Stimulated activated CD4-positive, alpha-beta T cell treated with anti-CD3 and anti-CD28 coated beads, Interleukin-2, amount 100 ng/mL, for 4 hours (primary cell): ENCODE measurements around the gene PRXL2B.
A peak's percentile ranks its signal among the peaks of the same experiment; 100 is the strongest.
"Not testable (repeated sequence)": the region's sequence is repeated elsewhere in the genome, so short reads cannot be mapped to it uniquely, and the experiment has no call there.

Experiments used
- DNase-seq: peaks from one replicate; pipeline ENCODE4 v3.0.0-alpha.2; 2020; ENCODE audit warnings: low read depth

Gene PRXL2B, protein sequence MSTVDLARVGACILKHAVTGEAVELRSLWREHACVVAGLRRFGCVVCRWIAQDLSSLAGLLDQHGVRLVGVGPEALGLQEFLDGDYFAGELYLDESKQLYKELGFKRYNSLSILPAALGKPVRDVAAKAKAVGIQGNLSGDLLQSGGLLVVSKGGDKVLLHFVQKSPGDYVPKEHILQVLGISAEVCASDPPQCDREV

DNA sequence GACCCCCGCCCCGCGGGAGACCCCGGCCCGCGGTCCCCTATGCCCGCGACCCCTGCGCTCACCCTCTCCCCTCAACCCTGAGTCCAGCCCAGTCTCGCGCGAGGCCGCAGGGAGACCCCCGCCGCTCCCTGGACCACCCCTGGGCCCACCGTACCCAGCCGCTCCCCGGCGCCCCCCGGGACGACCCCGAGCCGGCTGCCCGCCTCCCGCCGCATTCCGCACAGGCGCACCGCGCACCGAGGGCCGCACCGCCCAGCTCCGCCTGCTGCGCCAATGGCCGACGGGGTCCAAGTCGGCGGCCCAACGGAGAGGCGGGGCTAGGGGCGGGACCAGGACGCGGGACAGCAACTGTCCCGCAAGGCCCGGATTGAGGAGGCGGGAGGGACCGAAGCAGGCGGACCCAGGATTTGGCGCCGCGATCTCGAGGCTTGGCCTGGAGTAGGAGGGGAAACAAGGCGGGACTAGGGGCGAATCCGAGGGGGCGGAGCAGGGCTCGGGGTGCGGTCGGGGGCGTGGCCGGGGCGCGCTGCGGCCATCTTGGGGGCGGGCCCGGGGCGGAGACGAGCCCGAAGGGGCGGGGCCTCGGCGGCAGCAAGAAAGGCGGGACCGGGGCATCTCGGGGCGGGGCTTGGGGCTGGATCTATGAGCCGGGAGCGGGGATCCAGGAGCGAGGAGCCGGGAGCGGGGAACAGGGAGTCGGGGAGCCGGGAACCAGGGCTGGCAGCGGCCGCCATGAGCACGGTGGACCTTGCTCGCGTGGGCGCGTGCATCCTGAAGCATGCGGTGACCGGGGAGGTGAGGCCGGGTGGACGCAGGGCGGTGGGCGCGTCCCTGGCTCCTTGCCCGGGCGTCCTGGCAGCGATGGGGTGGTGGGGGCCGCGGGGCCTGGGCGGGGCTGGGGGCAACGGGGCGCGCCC lies at the start of gene PRXL2B:
PRXL2B (plus strand) TSS at position 624 of the 917 bp plus-strand sequence; CDS start at position 733, 109 bp downstream.
- peak; percentile 92 for DNase-seq

DNA sequence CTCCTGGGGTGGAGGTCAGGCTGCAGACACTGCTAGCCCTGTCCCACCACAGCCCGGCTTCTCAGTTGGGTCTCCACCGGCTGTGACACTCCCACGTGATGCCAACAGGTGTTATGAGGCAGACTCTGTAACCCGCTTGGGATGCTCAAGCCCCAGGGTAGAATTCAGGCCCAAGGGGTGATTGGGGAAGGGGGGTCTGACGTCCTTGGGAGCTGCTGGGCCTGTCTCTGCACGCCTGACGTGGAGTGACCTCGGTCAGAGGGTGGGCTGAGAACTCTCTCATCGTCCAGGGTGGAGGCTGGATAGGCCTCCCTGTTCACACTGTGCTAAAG lies 48.8 kb upstream of the PRXL2B start:
- DNase-seq, result no peak

DNA sequence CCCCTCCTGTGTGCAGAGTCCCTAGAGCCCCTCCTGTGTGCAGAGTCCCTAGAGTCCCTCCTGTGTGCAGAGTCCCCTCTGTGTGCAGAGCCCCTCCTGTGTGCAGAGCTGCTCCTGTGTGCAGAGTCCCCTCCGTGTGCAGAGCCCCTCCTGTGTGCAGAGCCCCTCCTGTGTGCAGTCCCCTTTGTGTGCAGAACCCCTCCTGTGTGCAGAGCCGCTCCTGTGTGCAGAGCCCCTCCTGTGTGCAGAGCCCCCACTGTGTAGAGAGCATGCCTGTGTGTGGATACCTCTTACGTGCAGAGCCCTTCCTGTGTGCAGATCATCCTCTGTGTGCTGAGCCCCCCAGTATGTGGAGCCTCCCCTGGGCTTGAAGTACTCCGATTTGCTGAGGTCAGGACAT lies 48.2 kb upstream of the PRXL2B start:
- no peak for DNase-seq

DNA sequence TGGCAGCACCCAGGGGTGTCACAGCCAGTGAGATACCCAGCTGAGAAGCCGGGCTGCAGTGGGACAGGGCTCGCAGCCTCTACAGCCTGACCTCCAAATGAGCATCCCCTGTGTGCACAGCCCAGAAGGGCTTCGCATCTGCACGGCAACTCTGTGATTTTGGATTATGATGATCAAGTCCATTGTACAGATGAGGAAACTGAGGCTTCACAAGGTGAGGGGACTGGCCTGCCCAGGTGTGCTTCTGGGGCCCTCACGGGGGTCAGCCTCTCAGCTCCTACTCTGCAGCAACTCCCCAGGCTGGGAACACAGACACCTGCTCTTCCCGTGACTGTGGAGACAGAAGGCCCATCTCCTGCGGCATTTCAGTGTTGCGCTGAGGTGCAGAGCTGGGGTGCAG lies 47.7 kb upstream of the PRXL2B start:
- no peak for DNase-seq

DNA sequence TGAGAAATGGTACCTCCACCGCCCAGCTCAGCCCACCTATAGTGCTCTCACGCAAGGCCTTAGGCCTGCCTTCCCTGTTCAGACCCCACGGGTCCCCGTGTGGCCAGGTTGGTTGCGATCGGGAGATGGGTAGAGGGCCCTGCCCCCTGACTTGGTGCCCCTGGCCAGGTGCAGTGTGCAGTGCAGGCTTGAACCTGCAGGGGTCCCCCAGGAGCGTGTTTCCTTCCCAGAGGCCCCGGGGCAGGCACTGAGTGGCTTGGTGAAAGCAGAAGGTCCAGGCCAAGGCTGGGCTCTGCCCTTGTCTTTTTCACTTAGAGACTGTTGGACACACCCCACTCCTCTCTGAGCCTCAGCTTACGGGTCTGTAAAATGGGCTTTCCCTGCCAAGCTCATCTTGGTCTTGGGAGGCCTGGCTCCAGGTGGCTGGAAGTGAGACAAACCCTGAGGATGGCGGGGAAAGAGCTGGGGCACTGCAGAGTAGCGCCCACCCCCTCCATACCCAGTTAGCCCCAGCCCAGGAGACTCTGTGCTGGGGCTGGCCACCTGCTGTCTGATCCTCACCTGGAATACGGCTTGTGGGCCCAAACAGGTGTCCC lies 47.2 kb upstream of the PRXL2B start:
- DNase-seq, result no peak

DNA sequence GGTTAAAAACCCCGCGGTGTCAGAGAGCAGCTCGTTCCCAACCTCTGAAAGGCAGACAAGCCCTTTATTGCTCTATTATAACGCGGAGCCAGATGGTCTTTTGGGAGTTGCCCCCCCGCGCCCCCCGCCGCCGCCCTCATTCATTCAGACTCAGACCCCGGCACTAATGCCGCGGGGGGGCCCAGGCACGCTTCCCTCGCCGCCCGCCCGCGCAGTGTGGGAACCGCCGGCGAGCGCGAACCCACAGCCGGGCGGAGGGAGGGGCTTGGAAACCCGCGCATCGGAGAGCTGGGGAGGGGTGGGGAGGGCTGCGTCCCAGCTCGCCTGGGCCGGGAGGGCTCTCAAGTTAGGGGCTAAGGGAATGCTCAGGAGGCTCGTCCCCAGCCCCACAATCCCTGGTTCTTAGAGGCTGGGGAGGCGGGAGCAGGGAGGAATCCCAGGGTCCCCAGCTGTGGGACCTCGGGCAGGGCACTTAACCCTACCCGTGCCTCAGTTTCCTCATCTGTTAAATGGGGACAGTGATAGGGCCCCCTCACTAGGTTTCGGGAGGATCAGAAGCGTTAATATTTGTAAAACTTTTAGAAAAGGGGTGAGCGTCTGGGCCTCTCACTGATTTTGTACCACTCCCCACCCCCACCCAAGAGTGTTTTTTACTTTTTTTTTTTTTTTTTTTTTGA lies 45.6 kb upstream of the PRXL2B start:
- DNase-seq, result no peak

DNA sequence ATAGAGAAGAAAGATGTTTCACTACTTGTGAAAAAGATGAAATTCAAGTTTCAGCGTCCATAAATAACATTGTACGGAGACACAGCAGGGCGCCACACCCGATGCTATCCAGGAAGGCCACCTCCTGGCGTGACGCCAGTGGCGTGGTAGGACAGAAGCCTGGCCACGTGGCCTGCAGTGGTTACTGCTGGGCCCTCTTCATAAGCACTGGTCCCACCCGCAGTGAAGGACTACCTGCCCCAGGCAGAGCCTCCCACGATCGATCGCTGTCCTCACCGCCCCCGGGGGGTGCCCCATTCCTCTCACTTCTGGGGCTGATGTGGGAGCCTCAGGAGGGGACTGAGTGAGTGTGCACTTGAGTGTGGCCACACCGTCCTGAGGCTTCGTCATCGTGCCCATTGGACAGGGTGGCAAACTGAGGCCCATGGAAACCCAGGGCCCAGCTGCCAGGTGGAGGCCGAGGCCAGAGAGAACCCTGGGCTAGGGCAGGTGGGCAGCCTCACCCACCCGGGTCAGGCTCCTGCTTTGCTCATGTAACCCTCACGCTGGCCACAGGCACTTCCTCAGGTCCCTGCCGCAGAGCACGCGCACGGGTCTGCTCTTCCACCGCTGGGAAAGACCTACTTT lies 44.8 kb upstream of the PRXL2B start:
- no peak for DNase-seq

DNA sequence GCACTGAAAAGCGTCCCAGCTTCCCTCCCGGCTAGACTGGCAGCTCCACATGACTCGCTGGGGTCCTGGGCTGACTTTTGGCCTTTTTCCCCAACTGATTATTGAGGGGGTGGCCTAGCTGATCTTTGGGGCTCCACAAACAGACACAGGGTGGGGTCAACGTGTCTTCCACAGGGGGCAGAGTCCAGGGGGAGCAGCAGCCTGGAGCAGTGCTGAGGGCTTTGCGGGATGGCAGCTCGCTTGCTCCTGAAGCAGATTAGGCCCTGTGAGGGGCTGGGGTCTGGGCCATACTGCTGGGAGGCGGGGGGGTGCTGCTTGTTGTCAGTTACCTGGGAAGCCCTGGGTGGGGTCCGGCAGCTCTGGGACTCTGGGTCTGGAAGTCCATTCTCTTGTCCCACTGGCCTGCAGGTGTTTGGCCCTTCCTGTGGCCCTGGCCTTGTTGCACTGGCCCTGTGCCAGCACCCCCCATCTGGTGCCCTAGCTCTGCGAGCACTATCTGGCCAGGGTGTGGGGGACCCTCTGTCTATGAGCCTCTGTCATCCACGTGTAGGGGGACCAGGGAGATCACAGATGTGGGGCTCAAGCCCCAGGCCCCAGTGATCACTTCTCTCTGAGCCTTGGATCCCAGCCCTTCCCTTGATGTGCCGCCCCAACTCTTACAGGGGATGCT lies 44.2 kb upstream of the PRXL2B start:
- no peak for DNase-seq

DNA sequence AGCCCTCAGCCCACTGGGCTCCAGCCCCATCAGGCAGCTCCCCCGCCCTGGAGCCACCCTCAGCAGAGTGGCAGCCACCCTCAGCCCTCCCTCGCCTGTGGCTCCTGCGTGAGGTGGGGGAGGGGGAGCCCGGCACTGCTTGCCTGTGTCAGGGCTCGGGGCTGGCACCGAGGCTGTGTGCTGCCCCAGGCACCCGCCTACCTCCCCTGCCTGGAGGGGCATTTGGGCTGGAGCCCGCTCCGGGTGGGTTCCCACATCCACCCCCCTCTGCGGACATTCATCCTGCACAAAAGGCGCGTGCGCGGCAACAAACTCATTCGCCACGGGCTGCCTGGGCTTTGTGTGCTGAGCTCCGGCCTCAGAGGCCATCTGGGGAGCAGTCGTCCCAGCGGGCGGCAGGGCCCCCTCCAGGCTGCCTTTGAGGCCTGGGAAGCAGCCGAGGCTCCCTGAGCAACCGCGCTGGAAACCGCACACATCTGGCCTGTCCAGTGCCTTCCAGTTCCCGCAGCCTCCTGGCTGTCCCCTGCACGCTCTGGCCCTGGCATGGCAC lies 43.0 kb upstream of the PRXL2B start:
- no peak for DNase-seq

DNA sequence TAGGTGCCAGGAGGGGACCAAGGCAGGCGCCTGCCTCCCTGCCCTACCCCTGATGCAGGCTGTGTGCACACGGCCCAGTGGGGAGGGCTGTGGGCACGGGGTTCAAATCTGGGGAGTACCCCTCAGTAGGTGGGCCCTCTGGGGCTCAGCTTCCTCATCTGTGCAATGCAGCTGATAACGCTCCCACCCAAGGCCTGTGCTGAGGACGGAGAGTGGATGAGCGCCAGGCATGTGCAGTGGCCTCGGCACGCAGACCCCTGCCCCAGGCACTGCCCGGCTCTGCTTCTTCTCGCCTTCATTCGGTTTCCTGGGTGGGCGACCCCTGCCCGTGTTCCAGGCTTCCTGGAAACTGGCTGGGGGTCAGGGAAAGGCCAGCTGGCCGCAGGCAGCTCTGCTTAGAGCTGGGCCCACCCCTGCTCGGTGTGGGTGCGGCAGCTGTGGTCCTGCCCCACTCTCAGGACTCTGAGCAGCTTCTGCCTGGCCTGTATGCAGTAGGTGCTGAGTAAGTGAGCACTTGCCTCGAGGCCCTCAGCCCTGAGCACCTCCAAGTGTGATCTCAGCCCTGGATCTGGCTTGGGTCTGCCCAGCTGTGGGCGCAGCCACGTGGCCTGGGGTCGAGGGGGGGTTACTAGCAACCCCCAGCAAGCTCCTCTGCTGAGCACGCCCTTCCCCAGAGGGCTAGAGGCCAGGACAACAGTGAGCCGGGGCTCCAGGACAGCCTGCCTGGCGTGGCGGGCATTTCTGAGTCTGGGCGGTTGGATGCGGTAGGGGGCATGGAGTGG lies 42.3 kb upstream of the PRXL2B start:
- no peak for DNase-seq

DNA sequence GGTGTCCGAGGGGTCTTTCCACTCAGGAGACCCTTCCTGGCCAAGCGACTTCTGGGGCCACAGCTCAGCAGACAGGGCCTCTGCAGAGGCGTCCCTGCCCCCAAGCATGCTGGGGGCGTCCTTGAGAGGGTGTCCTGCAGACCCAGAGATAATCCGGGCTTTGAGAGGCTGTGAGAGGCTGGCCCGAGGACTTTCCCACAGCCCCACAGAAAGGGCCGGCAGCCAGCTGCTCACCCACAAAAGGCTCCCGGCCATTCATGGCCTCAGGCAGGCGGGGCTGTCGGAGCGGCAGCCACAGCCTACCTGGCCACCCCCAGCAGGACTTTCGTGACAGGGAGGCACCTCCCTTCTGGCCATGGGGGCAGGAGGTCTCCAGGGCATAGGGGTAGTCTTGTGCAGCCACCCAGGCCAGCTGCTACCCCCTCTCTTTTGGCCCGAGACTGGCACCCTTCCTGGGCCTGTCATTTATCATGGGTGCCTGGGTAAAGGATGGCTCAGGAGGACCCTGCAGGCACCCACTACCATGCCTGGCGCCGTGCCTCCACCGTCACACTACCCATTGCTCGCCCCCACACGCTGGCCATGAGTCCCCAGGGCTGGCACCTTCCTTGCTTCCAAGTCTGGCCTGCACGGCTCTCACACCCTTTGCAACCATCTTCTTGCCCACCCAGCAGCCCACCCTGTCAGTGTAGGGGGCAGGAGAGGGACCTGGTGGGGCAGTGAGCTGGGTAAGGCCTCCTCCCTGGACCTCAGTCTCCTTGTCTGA lies 41.5 kb upstream of the PRXL2B start:
- DNase-seq, result no peak

DNA sequence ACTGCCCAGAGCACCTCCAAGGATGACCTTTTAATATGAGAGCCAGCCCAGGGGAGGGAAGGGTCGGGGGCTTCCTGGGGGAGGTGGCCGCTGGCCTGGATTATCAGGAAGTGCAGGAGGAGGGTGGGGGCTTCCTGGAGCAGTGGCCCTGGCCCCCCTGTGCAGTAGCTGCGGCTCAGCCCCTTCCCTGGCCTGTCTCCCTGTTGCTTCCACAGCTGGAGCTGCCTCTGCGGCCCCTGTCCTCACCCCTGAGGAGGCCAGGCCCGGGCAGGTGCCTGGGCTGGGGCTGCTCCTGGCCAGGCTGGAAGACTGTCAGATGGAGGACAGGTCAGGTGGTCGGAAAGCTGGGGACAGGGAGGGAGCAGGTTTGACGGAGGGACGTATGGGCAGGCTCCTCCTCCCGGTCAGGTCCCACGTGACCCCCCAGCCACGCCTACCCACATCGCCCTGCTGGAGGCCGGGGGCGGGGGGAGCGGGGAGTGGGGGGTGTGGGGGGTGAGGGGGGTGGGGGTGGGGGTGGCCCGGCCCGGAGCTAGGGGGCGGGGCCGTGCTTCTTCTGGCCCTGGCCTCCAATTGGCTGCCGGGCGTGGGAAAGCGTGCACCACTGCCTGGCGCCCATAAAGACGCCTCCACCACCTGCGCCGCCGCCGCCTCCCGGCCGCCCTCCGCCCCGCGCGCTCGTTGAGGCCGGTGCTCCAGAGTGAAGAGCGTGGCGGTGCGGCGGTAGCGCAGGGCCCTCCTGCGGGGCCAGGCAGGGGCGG lies 40.6 kb upstream of the PRXL2B start:
- peak; percentile 85 for DNase-seq

DNA sequence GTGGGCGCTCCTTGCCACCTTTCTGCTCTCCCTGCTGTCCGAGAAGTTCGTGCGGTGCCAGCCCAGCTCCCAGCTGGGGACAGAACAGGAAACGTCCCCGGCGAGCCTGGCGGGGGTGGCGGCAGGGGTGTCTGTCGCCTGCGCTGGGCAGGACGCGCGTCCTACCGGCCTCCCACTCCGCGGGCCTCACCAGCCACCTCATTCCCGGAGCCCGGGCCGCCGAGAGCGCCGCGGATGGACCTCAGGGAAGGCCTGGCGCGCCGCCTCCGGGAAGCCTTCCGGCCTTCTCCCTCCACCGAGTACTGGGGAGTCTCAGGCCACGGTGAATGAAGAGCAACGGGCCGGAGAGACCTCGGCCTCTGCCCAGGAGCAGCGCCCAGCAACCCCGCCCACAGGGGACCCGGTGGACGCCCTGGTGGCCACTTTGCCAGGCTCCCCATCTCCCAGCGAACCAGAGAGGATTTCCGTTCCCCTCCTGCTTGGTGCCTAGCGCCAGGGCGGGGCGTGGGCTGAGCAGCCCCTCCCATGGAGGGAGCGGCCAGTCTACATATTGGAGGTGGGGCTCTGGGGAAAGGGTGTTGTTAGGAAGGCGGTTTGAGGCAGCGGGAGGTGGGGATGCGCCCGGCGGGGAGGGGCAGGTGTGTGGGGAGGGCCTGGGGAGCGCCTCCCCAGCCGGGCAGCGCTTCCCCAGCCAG lies 39.9 kb upstream of the PRXL2B start:
- DNase-seq, result peak; percentile 74

DNA sequence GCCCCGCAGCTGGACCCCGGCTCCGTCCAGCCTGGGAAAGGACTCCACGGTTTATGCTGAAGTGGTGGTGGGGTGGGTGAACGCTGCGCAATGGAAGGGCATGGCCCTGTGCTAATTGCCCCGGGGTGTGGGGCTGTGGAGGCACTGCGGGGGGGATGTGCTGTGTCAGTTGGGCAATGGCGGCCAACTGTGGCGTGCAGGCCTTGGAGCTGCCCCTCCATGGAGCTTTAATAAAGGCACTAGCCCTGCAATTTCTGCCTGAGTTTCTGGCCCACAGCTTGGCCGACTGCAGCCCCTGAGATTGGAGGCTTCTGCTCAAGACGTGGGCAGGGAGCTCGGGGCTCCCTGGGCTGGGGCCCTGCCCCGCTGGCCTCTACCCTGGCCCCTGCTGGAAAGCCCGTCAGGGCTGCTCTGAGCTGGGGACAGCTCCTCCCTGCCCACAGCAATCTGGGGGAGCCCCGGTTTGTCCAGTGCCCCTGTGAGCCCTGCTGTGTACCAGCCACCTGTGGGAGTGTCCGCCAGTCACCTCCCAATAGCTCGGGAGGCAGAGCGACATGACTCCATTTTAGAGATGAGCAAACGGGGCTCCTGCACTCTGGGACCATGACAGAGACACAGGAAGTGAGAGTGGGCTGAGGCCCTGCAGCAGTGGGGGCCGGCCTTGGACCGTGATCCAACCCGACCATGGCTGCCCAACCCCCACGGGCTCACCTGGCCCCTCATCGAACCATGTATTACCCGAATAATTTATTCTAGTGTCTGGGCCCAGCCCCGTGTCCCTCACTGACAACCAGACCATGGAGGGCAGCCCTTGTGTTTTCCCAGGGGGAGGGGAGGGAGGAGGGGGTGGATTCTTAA lies 39.1 kb upstream of the PRXL2B start:
- DNase-seq, result no peak

DNA sequence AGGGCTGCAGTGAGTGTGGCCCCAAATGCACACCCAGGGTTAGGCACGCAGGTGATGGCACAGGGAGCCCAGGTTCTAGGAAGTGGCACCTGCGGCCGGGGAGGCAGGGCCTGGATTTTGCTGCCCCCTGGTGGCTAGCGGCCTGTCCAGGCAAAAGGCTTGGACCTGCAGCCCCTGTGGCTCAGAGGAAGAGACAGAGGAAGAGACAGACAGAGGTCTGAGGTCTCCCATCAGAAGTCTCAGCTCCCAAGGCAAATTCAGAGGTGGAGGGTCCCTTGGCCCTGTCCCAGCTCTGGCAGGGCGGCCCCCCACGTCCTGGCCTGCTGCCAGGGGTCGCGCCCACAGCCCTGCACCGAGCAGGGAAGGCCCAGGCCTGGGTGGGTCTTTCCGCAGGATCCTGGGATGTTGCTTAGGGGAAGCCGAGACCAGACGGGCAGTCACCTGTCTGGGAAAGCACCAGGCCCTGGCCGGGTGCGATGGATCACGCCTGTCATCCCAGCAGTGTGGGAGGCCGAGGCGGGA lies 38.4 kb upstream of the PRXL2B start:
- DNase-seq, result peak; percentile 77

DNA sequence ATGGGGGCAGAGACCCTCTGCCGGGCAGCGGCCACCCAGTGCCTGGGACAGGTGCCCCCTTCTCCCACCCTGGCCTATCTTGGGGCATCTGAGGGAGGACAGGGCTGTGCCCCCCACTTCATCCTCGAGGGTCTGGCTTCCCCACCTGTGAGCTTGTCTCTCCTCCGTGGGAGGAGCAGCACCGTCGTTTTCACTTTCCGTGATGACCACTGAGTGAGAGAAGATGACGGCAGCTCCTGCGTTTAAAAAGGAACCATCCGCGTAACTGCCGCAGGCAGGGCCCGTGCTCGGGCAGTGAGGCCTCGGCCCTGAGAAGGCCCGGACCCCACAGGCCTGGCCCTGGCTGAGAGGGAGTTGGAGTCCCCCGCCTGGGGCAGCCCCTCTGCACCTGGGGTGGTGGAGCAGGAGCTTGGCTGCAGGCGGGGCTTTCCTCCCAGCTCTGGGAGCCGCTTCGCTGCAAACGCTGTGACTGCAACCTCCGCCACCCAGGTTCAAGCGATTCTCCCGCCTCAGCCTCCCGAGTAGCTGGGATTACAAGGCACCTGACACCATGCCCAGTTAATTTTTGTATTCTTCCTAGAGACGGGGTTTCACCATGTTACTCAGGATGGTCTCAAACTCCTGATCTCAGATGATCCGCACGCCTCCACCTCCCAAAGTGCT lies 37.1 kb upstream of the PRXL2B start:
- not testable (repeated sequence) for DNase-seq
